Measurements from ENCODE around the gene CDHR2.

DNA sequence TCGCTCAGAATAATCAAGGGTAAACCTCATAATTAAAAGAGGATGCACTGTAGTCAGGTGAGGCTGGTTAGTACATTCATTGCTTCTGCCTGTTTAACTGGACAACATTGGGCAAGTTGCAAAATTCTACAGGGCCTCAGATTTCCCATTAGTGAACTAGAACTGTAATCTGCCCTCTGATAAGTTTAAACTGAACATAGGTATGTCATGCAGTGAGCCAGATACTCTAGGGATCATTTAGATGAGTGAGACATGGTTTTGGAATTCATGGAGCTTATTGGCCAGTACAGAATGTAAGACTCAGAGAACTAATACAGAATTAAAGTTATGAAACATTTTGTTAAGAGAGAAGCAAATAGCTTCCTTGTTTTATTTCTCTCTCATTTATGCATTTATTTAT is 47.8 kb upstream of the CDHR2 start:
- TF ChIP-seq, protein P1, sequence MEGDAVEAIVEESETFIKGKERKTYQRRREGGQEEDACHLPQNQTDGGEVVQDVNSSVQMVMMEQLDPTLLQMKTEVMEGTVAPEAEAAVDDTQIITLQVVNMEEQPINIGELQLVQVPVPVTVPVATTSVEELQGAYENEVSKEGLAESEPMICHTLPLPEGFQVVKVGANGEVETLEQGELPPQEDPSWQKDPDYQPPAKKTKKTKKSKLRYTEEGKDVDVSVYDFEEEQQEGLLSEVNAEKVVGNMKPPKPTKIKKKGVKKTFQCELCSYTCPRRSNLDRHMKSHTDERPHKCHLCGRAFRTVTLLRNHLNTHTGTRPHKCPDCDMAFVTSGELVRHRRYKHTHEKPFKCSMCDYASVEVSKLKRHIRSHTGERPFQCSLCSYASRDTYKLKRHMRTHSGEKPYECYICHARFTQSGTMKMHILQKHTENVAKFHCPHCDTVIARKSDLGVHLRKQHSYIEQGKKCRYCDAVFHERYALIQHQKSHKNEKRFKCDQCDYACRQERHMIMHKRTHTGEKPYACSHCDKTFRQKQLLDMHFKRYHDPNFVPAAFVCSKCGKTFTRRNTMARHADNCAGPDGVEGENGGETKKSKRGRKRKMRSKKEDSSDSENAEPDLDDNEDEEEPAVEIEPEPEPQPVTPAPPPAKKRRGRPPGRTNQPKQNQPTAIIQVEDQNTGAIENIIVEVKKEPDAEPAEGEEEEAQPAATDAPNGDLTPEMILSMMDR (IDR thresholded peaks at IDR 0.05): no peak
- no peak for TF ChIP-seq POLR2A (IDR thresholded peaks at IDR 0.05)
- no peak for TF ChIP-seq EP300 (IDR thresholded peaks at IDR 0.05)
